ENCODE data around the gene PGBD1.

DNA sequence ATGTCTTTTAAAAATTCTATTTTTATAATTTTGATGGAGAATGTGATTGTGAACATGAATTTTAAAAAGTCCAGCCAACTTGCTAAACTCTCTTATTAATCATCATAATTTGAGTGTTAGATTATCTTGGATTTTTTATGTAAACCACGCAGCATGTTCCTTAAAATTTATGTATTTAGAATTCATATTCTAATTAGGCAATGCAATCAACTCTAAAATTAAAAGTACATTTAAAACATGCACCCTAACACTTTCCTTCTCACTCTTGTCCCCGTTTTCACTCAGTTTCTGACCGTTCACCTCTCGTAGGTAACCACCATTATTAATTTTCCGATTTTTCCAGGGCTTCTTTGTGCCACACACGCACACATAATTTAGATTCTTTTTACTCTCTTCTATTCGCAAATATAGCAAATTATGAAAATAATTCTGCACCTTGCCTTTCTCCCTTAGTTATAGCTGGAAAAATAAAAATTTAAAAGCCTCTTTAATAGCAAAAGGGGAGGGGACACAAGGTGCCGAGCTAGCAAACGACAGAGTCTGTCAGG lies 68.0 kb downstream of the PGBD1 start:
- TF ChIP-seq CTCF (IDR thresholded peaks at IDR 0.05) = no peak
- no peak for TF ChIP-seq POLR2AphosphoS5 (IDR thresholded peaks at IDR 0.05; ENCODE audit: insufficient read depth in 1 of 2, low read depth in 1 of 2)
